Posterior cingulate gyrus (tissue), 11 donors: Measurements from ENCODE around the gene JAKMIP2.
"Not testable (repeated sequence)": the region's sequence is repeated elsewhere in the genome, so short reads cannot be mapped to it uniquely, and the experiment has no call there.

ENCODE experiments used
- DNase-seq, 10 donors: peaks; one replicate each; pipeline versions ENCODE4 v3.0.0 to v3.0.0-alpha.2; 2020 to 2021; ENCODE audit warnings: mixed read lengths in 3 of 10
- intact Hi-C: fragments of 100-400 bp; cut with DNase I; formaldehyde crosslinking; loops from one replicate; pipeline ENCODE4 v1.15.1; 2023

JAKMIP2 gene

GRCh38 chr5:147621016-147621415 lies 161.5 kb downstream of the JAKMIP2 start:
- no peak for DNase-seq
- intact Hi-C loops: no loop called here

GRCh38 chr5:147619281-147619878 lies 163.1 kb downstream of the JAKMIP2 start:
- intact Hi-C loops: no loop called here
- no peak for DNase-seq

- intact Hi-C loops: no loop called here
- DNase-seq: no peak
Observed at GRCh38 chr5:147617711-147618350, 164.7 kb downstream of the JAKMIP2 start.

GRCh38 chr5:147617191-147617606 lies 165.3 kb downstream of the JAKMIP2 start:
- intact Hi-C loops: no loop called here
- no peak for DNase-seq

DNA sequence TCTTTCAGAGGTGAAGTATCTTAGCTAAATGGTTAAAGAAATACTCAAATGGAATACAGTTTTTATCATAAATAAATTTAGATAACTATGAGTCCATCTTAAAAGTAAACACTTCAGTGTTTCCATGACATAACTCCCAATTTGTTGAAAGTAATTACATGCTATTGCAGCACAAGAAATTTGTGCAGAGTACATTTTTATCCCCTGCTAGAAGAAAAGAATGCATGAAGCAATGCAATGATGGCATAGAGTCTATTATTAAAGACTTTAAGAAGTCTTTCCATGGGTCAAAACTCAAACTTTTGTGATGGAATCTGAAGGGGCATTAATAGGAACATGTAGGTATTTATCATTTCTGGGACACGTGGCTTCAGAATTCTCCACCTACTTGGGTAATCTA lies 166.1 kb downstream of the JAKMIP2 start:
- intact Hi-C loops: no loop called here
- no peak for DNase-seq

DNA sequence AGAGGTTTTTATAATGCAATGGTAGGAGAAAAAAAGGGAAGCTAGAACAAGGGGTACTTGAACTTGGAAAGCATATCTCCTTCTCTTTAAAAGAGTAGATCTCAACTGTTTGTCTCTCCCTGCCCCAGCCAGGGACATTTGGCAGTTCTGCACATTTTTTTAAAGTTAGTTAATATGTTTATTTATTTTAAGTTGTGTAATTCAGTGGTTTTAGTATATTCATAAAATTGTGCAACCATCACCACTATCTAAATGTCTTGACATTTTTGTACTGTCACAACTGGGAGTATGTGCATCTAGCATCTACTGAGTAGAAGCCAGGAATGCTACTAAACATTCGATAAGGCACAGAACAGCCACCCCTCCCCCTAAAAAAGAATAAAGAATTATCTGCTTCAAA lies 169.2 kb downstream of the JAKMIP2 start:
- intact Hi-C loops: no loop called here
- DNase-seq: no peak

GRCh38 chr5:147611483-147611882 lies 171.0 kb downstream of the JAKMIP2 start:
- intact Hi-C loops: no loop called here
- DNase-seq: no peak

DNA sequence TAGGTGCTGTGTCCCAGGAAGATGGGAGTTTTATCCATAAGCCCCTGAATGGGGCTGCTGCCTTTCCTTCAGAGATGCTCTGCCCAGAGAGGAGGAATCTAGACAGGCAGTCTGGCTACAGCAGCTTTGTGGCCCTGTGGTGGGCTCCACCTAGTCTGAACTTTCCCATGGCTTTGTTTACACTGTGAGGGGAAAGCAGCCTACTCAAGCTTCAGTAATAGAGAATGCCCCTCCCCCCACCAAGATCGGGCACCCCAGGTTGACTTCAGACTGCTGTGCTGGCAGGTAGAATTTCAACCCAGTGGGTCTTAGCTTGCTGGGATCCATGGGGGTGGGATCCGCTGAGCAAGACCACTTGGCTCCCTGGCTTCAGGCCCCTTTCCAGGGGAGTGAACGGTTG lies 171.7 kb downstream of the JAKMIP2 start:
- DNase-seq: no peak
- intact Hi-C loops: no loop called here

- DNase-seq: no peak
- intact Hi-C loops: no loop called here
Observed at GRCh38 chr5:147601652-147602051, 180.9 kb downstream of the JAKMIP2 start.

- intact Hi-C loops: no loop called here
- no peak for DNase-seq
Observed at GRCh38 chr5:147591120-147591519, 191.4 kb downstream of the JAKMIP2 start.

DNA sequence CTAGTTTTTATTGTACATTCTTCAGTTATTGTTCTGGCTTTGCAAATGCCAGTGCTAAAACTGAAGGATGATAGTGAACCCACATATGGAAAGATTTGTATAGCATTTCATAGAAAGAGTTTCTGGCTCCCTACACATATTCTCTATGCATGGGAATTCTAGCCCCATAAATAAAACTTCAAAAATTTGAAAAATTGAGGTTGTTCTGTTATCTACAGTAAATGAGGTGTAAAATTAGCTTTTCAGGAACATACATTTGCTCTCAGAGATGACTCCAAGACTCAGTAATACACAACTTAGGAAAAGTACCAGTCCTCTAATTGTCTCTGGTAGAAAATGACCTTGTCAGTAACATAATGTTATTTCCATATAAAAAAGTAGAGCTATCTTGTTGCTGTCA lies 192.4 kb downstream of the JAKMIP2 start:
- no peak for DNase-seq
- intact Hi-C loops: no loop called here

DNA sequence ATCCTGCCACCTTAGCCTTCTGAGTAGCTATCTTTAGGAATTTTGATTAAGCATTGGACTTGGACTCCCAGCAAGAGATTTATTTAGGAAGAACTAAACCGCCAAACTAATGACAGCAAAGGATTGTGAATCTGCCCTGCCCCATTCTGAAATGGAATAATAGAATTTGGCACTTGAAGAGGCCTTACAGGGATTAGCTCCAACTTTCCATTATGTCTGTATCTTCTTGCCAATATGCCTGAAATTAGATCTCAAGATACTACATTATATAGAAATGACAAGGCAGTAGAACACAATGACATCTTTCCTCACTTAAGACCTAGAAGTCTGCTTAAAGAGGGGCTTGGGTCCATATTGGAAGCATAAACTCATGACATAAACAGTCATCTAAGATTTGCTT lies 195.7 kb downstream of the JAKMIP2 start:
- no peak for DNase-seq
- intact Hi-C loops: no loop called here

GRCh38 chr5:147586221-147586620 lies 196.3 kb downstream of the JAKMIP2 start:
- intact Hi-C loops: no loop called here
- DNase-seq: no peak

DNA sequence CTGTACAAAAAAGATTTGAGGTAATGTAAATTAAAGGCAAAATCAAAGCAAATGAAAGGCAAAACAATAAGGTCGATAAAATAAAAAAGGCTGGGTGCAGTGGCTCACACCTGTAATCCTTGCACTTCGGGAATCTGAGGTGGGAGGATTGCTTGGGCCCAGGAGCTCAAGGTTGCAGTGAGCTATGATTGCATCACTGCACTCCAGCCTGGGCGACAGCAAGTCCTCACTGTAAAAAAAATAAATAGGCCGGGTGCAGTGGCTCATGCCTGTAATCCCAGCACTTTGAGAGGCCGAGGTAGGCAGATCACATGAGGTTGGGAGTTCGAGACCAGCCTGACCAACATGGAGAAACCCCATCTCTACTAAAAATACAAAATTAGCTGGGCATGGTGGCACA lies 200.3 kb downstream of the JAKMIP2 start:
- DNase-seq, intact Hi-C loops: not testable (repeated sequence)

- DNase-seq, intact Hi-C loops: not testable (repeated sequence)
Observed at GRCh38 chr5:147580418-147580817, 202.1 kb downstream of the JAKMIP2 start.

DNA sequence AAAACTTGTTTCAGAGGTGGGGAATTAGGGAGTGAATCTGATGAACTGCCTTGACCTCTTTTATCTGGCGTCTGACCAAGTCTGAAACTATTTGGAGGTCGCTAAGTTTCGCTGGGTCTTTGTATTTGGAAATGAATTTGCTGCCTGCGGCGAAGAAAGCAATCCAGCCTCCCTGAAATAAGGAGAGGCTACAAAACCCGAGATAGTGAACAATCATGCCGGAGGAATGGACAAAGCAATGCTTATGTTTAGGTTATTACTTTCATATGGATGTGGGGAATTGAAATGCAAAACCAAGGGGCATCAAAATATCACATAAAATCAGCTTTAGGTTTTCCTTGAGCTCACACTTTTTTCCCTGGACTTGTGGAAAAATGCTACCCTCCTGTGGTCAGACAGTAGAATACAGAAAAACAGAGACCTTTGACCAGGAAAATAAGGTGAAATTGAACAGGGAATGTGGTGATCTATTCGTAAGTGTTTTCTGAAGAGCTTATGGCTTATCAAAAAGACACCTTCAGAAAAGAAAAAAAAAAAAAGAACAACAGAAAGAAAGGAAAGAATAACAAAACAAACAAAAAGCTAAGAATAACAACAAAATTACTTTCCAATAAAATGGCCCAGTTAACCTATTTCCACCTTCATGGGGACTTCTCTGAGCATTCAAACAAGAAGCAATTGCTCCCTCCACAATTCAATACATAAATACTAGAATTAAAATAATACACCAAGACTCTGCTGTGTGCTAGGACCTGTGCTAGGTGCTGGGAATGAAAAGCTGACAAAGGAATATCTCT lies 204.1 kb downstream of the JAKMIP2 start:
- no peak for DNase-seq
- intact Hi-C loops: loop anchor here (1.0 to 2.0 kb wide), 2 partner anchors 124 to 354 kb away; no protein-coding TSS in a partner anchor

GRCh38 chr5:147576646-147577535 lies 205.6 kb downstream of the JAKMIP2 start:
- intact Hi-C loops: no loop called here
- peak; percentile 22 to 93 (median 64) for DNase-seq

DNA sequence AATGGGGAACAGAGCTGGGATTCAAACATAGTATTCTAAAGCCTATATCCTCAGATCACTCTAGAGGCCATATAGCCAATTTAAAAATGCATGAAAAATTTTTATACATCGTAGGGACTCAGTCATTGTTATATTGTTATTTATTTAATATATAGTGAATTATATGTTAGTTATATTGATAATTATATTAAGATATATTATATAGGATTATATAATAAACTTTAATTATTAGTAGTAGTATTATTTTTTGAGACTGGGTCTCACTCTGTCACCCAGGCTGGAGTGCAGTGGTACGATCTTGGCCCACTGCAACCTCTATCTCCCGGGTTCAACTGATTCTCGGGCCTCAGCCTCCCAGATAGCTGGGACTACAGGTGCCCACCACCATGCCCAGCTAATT lies 206.9 kb downstream of the JAKMIP2 start:
- DNase-seq: no peak
- intact Hi-C loops: no loop called here

GRCh38 chr5:147573211-147573610 lies 209.3 kb downstream of the JAKMIP2 start:
- intact Hi-C loops: no loop called here
- no peak for DNase-seq

GRCh38 chr5:147568710-147569406 lies 213.7 kb downstream of the JAKMIP2 start:
- intact Hi-C loops: no loop called here
- DNase-seq: no peak
